GM06990 (cell line): ENCODE results near the gene DDR2.
A peak's percentile ranks its signal among the peaks of the same experiment; 100 is the strongest.

Experiments used
- DNase-seq: peaks from one replicate; pipeline ENCODE4 v3.0.0-alpha.2; 2011; ENCODE audit not compliant: insufficient read length; ENCODE audit errors: extremely low read depth
- H3K27me3 ChIP-seq: replicated peaks from 2 replicates; pipeline ENCODE4 v1.6.0; 2011; ENCODE audit warnings: low read length; ENCODE audit not compliant: control insufficient read depth, insufficient read depth
- H3K36me3 ChIP-seq: 2 replicates; pipeline ENCODE4 v1.5.1; 2011; ENCODE audit warnings: low read length; ENCODE audit not compliant: control insufficient read depth, insufficient read depth
- H3K4me3 ChIP-seq: replicated peaks from 2 replicates; pipeline ENCODE4 v1.5.1; 2011; ENCODE audit warnings: low read depth, mild to moderate bottlenecking, control low read depth, low read length
- TF ChIP-seq, protein P1 (sequence below): IDR thresholded peaks from 2 replicates; pipeline ENCODE4 v1.5.1; 2011; ENCODE audit warnings: low read length, control low read depth, mild to moderate bottlenecking, inconsistent platforms; ENCODE audit not compliant: insufficient read depth, poor library complexity, severe bottlenecking

Gene DDR2

DNA sequence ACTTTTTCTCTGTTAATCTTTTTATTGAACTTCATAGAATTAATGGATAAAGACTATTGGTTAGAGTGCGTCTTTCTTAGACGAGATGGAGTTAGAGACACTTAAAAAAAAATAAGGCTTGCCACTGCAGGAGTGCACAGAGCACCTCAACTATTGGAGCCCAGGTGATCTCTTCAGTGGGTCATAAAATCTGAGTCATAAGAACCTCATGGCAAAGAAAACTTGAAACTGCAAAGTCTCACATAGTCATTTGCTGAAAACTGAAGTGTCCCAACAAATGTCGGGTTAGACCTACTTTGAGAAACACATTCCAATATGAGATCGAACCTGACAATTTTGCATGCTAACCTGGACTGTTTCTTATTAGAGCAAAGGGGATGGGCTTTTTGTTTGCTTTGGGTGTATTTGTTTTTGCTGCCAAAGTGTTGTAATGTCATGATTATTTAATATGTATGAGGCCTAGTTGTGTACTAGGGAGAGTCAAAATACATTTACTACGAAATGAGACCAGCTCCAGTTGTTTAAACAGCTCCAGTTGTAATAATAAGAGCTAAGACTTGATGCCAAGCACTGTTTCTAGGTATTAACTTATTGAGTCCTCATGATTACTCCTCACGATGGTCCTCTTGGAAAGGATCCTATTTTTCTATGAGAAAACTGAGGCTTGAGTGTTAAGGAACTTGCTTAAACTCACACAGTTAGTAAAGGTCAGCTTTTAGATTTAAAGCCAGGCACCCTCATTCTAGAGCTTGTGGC lies 65.1 kb downstream of the DDR2 start:
- Histone ChIP-seq H3K36me3 (no peaks in the 10 kb centered on the region), H3K4me3 (no peak overlapping the region), H3K27me3 (no peaks in the 10 kb centered on the region)
- TF ChIP-seq, protein P1, sequence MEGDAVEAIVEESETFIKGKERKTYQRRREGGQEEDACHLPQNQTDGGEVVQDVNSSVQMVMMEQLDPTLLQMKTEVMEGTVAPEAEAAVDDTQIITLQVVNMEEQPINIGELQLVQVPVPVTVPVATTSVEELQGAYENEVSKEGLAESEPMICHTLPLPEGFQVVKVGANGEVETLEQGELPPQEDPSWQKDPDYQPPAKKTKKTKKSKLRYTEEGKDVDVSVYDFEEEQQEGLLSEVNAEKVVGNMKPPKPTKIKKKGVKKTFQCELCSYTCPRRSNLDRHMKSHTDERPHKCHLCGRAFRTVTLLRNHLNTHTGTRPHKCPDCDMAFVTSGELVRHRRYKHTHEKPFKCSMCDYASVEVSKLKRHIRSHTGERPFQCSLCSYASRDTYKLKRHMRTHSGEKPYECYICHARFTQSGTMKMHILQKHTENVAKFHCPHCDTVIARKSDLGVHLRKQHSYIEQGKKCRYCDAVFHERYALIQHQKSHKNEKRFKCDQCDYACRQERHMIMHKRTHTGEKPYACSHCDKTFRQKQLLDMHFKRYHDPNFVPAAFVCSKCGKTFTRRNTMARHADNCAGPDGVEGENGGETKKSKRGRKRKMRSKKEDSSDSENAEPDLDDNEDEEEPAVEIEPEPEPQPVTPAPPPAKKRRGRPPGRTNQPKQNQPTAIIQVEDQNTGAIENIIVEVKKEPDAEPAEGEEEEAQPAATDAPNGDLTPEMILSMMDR = no peak
- no peak for DNase-seq

DNA sequence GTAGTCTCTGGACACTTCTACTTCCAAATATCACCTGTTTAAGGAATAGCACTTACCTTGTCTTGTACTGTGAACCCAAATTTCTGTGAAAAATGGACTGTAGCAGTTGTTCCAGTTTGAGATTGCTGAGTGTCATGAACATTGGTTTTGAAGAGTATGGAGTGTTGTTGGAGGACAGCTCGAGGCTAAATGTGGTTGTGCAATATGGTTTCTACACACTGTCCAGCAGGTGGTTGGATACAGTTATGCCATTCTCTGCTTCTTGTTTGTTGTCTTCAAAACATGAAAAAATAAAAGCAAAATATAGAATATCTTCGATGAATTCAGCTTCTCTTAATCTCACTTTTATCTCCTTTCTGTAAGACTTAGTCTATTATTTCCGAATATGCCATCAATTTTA lies 67.1 kb downstream of the DDR2 start:
- no peak for DNase-seq
- no peak overlapping the region for H3K4me3 ChIP-seq
- TF ChIP-seq, protein P1 = no peak
- H3K36me3 ChIP-seq = no peaks in the 10 kb centered on the region
- H3K27me3 ChIP-seq = no peaks in the 10 kb centered on the region

DNA sequence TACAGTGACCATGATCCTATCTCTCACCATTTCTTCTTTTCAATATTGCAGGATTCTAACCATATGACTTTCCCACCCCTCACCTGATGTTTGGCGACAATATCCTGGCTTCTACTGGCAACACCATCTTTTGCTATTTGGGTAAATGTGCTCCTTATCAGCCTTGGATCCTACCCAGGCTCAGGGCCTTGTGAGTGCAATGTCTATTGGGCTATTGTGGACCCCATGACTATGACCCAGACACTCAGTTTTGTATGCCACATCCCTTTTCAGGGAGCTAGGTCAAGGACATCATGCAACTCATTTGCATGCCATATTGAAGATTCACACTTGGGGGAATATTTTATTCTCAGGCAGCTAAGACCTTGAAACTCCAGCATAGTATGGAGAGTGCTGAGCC lies 67.9 kb downstream of the DDR2 start:
- Histone ChIP-seq H3K4me3 (no peak overlapping the region), H3K27me3 (no peaks in the 10 kb centered on the region), H3K36me3 (no peaks in the 10 kb centered on the region)
- no peak for DNase-seq
- TF ChIP-seq, protein P1 = no peak

DNA sequence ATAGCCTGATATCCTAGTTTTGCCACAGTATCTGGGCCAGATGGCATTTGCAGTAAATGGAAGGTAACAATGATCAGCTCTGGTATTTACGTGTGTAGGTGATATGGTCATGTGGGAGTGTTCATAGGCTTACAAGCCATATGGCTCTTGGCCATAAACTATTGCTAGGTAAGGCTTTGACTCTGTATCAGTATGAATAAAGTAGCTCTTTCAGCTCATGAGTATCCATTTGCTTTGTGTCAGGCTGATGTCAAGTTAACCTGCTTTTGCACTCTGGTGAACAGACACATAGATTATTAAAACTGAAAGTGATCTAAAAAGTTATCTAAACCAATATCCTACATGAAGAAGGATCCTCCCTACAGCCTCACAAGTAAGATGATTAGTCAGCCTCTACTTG lies 69.0 kb downstream of the DDR2 start:
- no peaks in the 10 kb centered on the region for H3K36me3 ChIP-seq
- TF ChIP-seq, protein P1 = no peak

DNA sequence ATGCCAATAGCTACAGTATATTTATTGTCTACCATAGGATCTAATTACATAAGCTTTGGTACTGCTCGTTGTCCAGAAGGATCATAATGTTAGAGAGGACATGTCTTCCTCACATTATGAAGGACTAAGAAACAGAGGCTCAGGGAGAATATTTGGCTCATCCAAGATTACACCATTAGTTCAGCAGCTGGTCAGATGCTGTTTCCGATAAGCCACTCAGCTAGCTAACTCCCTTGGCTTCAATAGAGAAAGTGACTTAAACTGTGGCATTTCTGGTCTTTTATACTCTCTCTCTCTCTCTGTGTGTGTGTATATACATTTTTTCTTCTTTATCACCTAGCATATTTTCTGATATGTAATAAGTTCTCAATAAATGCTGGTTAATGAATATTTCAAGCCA lies 70.4 kb downstream of the DDR2 start:
- Histone ChIP-seq H3K36me3 (no peaks in the 10 kb centered on the region), H3K27me3 (no peaks in the 10 kb centered on the region), H3K4me3 (no peak overlapping the region)
- TF ChIP-seq, protein P1 = no peak
- DNase-seq = no peak

More for the DNA sequence above, 69.0 kb downstream of the DDR2 start:
- DNase-seq = peak; percentile 22
- H3K27me3 ChIP-seq = no peaks in the 10 kb centered on the region
- H3K4me3 ChIP-seq = no peak overlapping the region
